ENCODE measurements around the gene AGMO.

The AGMO gene

GRCh38 chr7:15292138-15292537 is 269.7 kb downstream of the AGMO start:
- H3K4me2 ChIP-seq (ENCODE audit: low read length) = no peak overlapping the region
- no peaks in the 10 kb centered on the region for H3K27me3 ChIP-seq (ENCODE audit: low read depth, low read length)
- no peaks in the 10 kb centered on the region for H3K9me3 ChIP-seq (ENCODE audit: insufficient read depth, low read length)
- no peaks in the 10 kb centered on the region for H3K36me3 ChIP-seq (replicated peaks; ENCODE audit: low read depth, low read length)
- TF ChIP-seq CTCF (IDR thresholded peaks at IDR 0.05; ENCODE audit: low read depth, low read length) (no peak), EZH2phosphoT487 (IDR thresholded peaks at IDR 0.05; ENCODE audit: low read depth) (no peak)
- H4K20me1 ChIP-seq (ENCODE audit: insufficient read depth, low read length) = no peaks in the 10 kb centered on the region
- H2AFZ ChIP-seq (ENCODE audit: low read depth, low read length) = no peak overlapping the region
- H3K4me3 ChIP-seq (ENCODE audit: low read length) = no peak overlapping the region
- no peaks in the 10 kb centered on the region for H3K4me1 ChIP-seq (ENCODE audit: low read length)
- no peak overlapping the region for H3K27ac ChIP-seq (ENCODE audit: low read length)
- H3K79me2 ChIP-seq (ENCODE audit: low read length) = no peaks in the 10 kb centered on the region
- H3K9ac ChIP-seq (ENCODE audit: low read length) = no peak overlapping the region

GRCh38 chr7:15291699-15292098 is 270.1 kb downstream of the AGMO start:
- H3K27me3 ChIP-seq (ENCODE audit: low read depth, low read length) = no peaks in the 10 kb centered on the region
- no peak overlapping the region for H3K9ac ChIP-seq (ENCODE audit: low read length)
- H3K4me3 ChIP-seq (ENCODE audit: low read length) = no peak overlapping the region
- H3K4me2 ChIP-seq (ENCODE audit: low read length) = no peak overlapping the region
- no peak overlapping the region for H3K27ac ChIP-seq (ENCODE audit: low read length)
- no peaks in the 10 kb centered on the region for H3K79me2 ChIP-seq (ENCODE audit: low read length)
- no peaks in the 10 kb centered on the region for H3K36me3 ChIP-seq (replicated peaks; ENCODE audit: low read depth, low read length)
- H3K9me3 ChIP-seq (ENCODE audit: insufficient read depth, low read length) = no peaks in the 10 kb centered on the region
- TF ChIP-seq EZH2phosphoT487 (IDR thresholded peaks at IDR 0.05; ENCODE audit: low read depth) (no peak), CTCF (IDR thresholded peaks at IDR 0.05; ENCODE audit: low read depth, low read length) (no peak)
- no peaks in the 10 kb centered on the region for H4K20me1 ChIP-seq (ENCODE audit: insufficient read depth, low read length)
- no peaks in the 10 kb centered on the region for H3K4me1 ChIP-seq (ENCODE audit: low read length)
- no peak overlapping the region for H2AFZ ChIP-seq (ENCODE audit: low read depth, low read length)

GRCh38 chr7:15288741-15289140 is 273.1 kb downstream of the AGMO start:
- no peak overlapping the region for H3K27ac ChIP-seq (ENCODE audit: low read length)
- H3K79me2 ChIP-seq (ENCODE audit: low read length) = no peaks in the 10 kb centered on the region
- no peaks in the 10 kb centered on the region for H3K27me3 ChIP-seq (ENCODE audit: low read depth, low read length)
- H3K4me2 ChIP-seq (ENCODE audit: low read length) = no peak overlapping the region
- H3K4me1 ChIP-seq (ENCODE audit: low read length) = no peaks in the 10 kb centered on the region
- H2AFZ ChIP-seq (ENCODE audit: low read depth, low read length) = no peak overlapping the region
- H3K36me3 ChIP-seq (replicated peaks; ENCODE audit: low read depth, low read length) = no peaks in the 10 kb centered on the region
- TF ChIP-seq CTCF (IDR thresholded peaks at IDR 0.05; ENCODE audit: low read depth, low read length) (no peak), EZH2phosphoT487 (IDR thresholded peaks at IDR 0.05; ENCODE audit: low read depth) (no peak)
- no peaks in the 10 kb centered on the region for H3K9me3 ChIP-seq (ENCODE audit: insufficient read depth, low read length)
- H4K20me1 ChIP-seq (ENCODE audit: insufficient read depth, low read length) = no peaks in the 10 kb centered on the region
- no peak overlapping the region for H3K4me3 ChIP-seq (ENCODE audit: low read length)
- H3K9ac ChIP-seq (ENCODE audit: low read length) = no peak overlapping the region

GRCh38 chr7:15284396-15284795 is 277.4 kb downstream of the AGMO start:
- Histone ChIP-seq H3K79me2 (ENCODE audit: low read length) (no peaks in the 10 kb centered on the region), H3K36me3 (replicated peaks; ENCODE audit: low read depth, low read length) (no peaks in the 10 kb centered on the region), H3K4me2 (ENCODE audit: low read length) (no peak overlapping the region), H3K27ac (ENCODE audit: low read length) (no peak overlapping the region), H4K20me1 (ENCODE audit: insufficient read depth, low read length) (no peaks in the 10 kb centered on the region), H2AFZ (ENCODE audit: low read depth, low read length) (no peak overlapping the region), H3K4me1 (ENCODE audit: low read length) (no peaks in the 10 kb centered on the region), H3K9me3 (ENCODE audit: insufficient read depth, low read length) (no peaks in the 10 kb centered on the region), H3K27me3 (ENCODE audit: low read depth, low read length) (no peaks in the 10 kb centered on the region), H3K4me3 (ENCODE audit: low read length) (no peak overlapping the region), H3K9ac (ENCODE audit: low read length) (no peak overlapping the region)
- TF ChIP-seq EZH2phosphoT487 (IDR thresholded peaks at IDR 0.05; ENCODE audit: low read depth) (no peak), CTCF (IDR thresholded peaks at IDR 0.05; ENCODE audit: low read depth, low read length) (no peak)

Data from OCI-LY3 (cell line).